Esophagus muscularis mucosa (tissue), 4 donors: ENCODE data around the gene TXLNA. TPM values are rescaled to one million over a fixed set of nuclear protein-coding genes. Genes with fewer than 3 reads are reported as not detected.

Source experiments
- DNase-seq: peaks from one replicate; pipeline ENCODE4 v3.0.0-alpha.2; 2017; ENCODE audit errors: extremely low spot score
- H3K27ac ChIP-seq, 4 donors: fragments of 200-600 bp; sonication (generic); replicated peaks in 1 of 4; 1 replicate in 3 of 4; 2 replicates in 1 of 4; pipeline ENCODE4 v1.5.1; 2016 to 2019; ENCODE audit warnings: mild to moderate bottlenecking in 1 of 4
- H3K27me3 ChIP-seq, 4 donors: fragments of 200-600 bp; sonication (generic); one replicate each; pipeline versions ENCODE4 v1.5.1 to v1.6.0; 2016 to 2019
- H3K36me3 ChIP-seq, 4 donors: fragments of 200-600 bp; sonication (generic); one replicate each; pipeline ENCODE4 v1.5.1; 2016 to 2019
- H3K4me1 ChIP-seq, 4 donors: fragments of 200-600 bp; sonication (generic); one replicate each; pipeline ENCODE4 v1.5.1; 2016 to 2019
- H3K4me3 ChIP-seq, 4 donors: fragments of 200-600 bp; sonication (generic); 1 replicate in 2 of 4; 2 replicates in 2 of 4; pipeline ENCODE4 v1.5.1; 2016 to 2019; ENCODE audit warnings: mild to moderate bottlenecking in 4 of 4, moderate library complexity in 1 of 4
- H3K9me3 ChIP-seq, 4 donors: fragments of 200-600 bp; sonication (generic); 1 replicate in 3 of 4; 2 replicates in 1 of 4; pipeline ENCODE4 v1.5.1; 2016 to 2019
- EP300 ChIP-seq: sonication (generic); formaldehyde crosslinking; IDR thresholded peaks from one replicate; pipeline ENCODE4 v1.6.1; 2017; ENCODE audit warnings: antibody characterized with exemption
- POLR2A ChIP-seq: fragments of 450-650 bp; IDR thresholded peaks from one replicate; pipeline ENCODE4 v1.6.1; 2017; ENCODE audit warnings: antibody characterized with exemption, moderate library complexity, mild to moderate bottlenecking, low read depth
- POLR2AphosphoS5 ChIP-seq, 2 donors: sonication (generic); formaldehyde crosslinking; IDR thresholded peaks; one replicate each; pipeline ENCODE4 v1.6.1; 2017; ENCODE audit warnings: antibody characterized with exemption in 2 of 2
- WGBS: methylation state at CpG from one replicate; pipeline ENCODE4 v1.1.5; 2018; 5-methylcytosine and 5-hydroxymethylcytosine counted together
- intact Hi-C: fragments of 100-400 bp; cut with DNase I; formaldehyde crosslinking; loops from one replicate; pipeline ENCODE4 v1.15.1; 2023
- total RNA-seq, 4 donors: library from RNA; depleted of rRNA; stranded (reverse); fragments of >200 nt; gene quantifications; one replicate each; pipeline versions ENCODE4 v1.1.0 to v1.2.1, GENCODE V29; 2016
- TF ChIP-seq, protein P1 (sequence below), 3 experiments: fragments of 200-600 bp in 2 of 3; fragments of 450-650 bp in 1 of 3; sonication (generic) in 2 of 3; IDR thresholded peaks; one replicate each; pipeline ENCODE4 v1.5.1; 2017 to 2019; ENCODE audit warnings: antibody characterized with exemption in 3 of 3, mild to moderate bottlenecking in 2 of 3, moderate library complexity in 1 of 3

The TXLNA gene
- total RNA-seq, 4 donors from 2014 or later = 43.6 to 88.4 (median 70.4) TPM

- TF ChIP-seq EP300 = no peak
- TF ChIP-seq POLR2A = no peak
- peak; percentile 19 to 27 for TF ChIP-seq POLR2AphosphoS5 (IDR thresholded peaks at IDR 0.05)
- TF ChIP-seq, protein P1, sequence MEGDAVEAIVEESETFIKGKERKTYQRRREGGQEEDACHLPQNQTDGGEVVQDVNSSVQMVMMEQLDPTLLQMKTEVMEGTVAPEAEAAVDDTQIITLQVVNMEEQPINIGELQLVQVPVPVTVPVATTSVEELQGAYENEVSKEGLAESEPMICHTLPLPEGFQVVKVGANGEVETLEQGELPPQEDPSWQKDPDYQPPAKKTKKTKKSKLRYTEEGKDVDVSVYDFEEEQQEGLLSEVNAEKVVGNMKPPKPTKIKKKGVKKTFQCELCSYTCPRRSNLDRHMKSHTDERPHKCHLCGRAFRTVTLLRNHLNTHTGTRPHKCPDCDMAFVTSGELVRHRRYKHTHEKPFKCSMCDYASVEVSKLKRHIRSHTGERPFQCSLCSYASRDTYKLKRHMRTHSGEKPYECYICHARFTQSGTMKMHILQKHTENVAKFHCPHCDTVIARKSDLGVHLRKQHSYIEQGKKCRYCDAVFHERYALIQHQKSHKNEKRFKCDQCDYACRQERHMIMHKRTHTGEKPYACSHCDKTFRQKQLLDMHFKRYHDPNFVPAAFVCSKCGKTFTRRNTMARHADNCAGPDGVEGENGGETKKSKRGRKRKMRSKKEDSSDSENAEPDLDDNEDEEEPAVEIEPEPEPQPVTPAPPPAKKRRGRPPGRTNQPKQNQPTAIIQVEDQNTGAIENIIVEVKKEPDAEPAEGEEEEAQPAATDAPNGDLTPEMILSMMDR (IDR thresholded peaks at IDR 0.05) = no peak
- H3K27ac ChIP-seq = peak overlapping the region; percentile 84 to 90 (median 88)
- peak overlapping the region; percentile 66 to 73 (median 68) for H3K4me3 ChIP-seq
- H3K4me1 ChIP-seq = peaks cover 31 to 40% (median 32%) of the 10 kb centered on the region in 4 donors
- intact Hi-C loops = no loop called here
- DNase-seq = no peak
- 49% methylated on average over 6 of the region's 6 CpGs for WGBS
- peaks cover 23 to 38% (median 35%) of the 10 kb centered on the region in 4 donors for H3K36me3 ChIP-seq
- H3K9me3 ChIP-seq = no peaks in the 10 kb centered on the region
- no peaks in the 10 kb centered on the region for H3K27me3 ChIP-seq
These were observed 20.2 kb downstream of the TXLNA start for GRCh38 chr1:32199717-32200072.

DNA sequence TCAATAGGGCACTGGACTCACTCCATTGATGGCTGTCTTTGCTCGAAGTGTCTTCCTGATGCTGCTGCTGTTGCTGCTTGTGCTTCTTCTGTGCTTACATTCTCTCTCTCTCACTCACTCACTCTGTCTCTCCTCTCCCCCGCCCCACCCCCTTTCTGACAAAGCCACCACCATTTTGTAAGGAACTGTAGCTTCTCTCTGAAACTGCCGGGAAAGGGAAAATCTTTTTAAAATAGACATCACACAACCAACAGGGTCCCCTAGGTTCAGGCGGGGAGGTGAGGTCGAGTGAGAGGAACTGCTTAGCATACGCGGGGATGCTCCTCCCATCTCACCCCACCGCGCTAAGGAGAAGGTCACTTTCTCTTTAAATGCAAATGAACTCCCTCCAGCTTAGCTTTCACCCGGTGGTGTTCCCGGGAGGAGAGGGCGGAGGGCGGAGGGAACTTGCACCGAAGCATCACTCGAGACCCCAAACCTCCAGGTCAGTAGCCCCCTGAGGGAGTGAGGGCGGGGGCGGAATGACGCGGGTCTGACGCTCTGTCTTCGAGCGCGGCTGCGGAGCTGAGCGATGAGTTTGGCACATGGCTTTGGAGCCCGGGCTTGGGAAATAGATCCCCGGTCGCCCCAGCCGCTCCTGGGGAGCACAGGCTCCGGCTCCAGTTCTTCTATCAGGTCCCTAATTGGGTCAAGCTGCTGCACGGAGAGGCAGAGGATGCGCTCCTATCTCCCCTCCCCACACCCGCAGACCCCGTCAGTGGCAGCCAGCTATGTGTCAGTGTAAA, 20.9 kb downstream of the TXLNA start, which contains the start of gene CCDC28B:
TSS of gene CCDC28B (plus strand) at position 370 of the 785 bp plus-strand sequence. CDS start 1,341 bp downstream, outside the sequence.
- WGBS = under 1% methylated on average over 10 of the region's 34 CpGs
- H3K9me3 ChIP-seq = no peaks in the 10 kb centered on the region
- peak within 1 kb of the TSS; percentile 66 to 73 (median 68) for H3K4me3 ChIP-seq
- H3K4me1 ChIP-seq = peaks cover 36 to 47% (median 39%) of the 10 kb centered on the region in 4 donors
- peak within 1 kb of the TSS; percentile 84 to 90 (median 88) for H3K27ac ChIP-seq
- TF ChIP-seq, protein P1 (IDR thresholded peaks at IDR 0.05) = no peak
- no peak for TF ChIP-seq POLR2A
- peak; percentile 54 to 62 for TF ChIP-seq POLR2AphosphoS5 (IDR thresholded peaks at IDR 0.05)
- DNase-seq = no peak
- intact Hi-C loops = no loop called here
- no peaks in the 10 kb centered on the region for H3K27me3 ChIP-seq
- peaks cover 16 to 31% (median 28%) of the 10 kb centered on the region in 4 donors for H3K36me3 ChIP-seq

DNA sequence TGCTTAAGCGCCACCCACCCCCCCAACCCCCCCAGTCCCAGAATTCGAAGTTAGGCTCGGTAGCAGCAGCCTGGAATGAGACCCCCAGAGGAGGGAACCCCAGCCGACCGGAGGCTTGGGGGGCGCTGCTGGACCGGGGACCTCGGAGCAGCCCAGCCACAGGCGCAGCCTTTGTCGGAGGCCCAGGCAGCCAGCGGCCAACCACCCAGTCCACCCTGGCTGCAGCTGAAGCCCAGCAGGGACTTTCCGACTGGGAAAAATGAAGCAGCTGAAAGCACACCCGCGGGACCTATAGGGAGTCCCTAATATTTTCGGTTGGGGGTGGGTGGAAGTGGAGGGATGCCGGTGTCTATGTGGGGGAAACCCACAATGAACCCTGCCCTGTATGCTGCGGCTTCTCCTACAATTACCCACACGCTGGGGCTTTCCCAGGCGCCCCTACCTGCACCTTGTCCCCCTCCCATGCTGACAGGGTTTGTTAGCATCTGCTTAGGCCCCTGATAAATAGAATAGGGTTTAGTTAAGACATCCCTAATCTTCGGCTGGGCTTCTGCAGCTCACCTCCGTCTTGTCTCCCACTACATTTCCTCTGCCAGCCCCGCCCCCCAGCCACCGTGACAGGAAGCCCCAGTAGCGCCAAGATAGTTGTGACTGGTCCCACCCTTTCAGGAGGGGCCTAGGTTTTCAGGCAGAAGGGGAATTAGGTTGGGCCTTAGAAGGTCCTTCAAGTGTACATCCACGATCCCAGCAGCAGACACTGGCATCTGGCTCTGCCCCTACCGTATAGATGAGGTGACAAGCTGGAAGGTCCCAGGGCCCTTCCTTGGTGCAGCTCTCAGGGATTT, 21.8 kb downstream of the TXLNA start:
- Histone ChIP-seq H3K4me1 (peaks cover 39 to 54% (median 44%) of the 10 kb centered on the region in 4 donors), H3K36me3 (peaks cover 8 to 23% (median 19%) of the 10 kb centered on the region in 4 donors), H3K27ac (peak overlapping the region; percentile 84 to 90 (median 88)), H3K27me3 (no peaks in the 10 kb centered on the region), H3K4me3 (peak overlapping the region; percentile 66 to 73 (median 68)), H3K9me3 (no peaks in the 10 kb centered on the region)
- peak in 1 of 2 donors; percentile 17 for TF ChIP-seq POLR2AphosphoS5 (IDR thresholded peaks at IDR 0.05)
- TF ChIP-seq POLR2A = no peak
- TF ChIP-seq, protein P1 (IDR thresholded peaks at IDR 0.05) = no peak
- intact Hi-C loops = no loop called here
- 5% methylated on average over 21 of the region's 26 CpGs for WGBS
- DNase-seq = peak; percentile 95

- intact Hi-C loops = no loop called here
- TF ChIP-seq, protein P1 (IDR thresholded peaks at IDR 0.05) = no peak
- TF ChIP-seq POLR2A (no peak), EP300 (no peak)
- H3K4me1 ChIP-seq = peaks cover 28 to 45% (median 42%) of the 10 kb centered on the region in 4 donors
- peak overlapping the region; percentile 60 to 69 (median 66) for H3K4me3 ChIP-seq
- no peaks in the 10 kb centered on the region for H3K36me3 ChIP-seq
- 23% methylated on average over 17 of the region's 26 CpGs for WGBS
- no peaks in the 10 kb centered on the region for H3K27me3 ChIP-seq
- H3K9me3 ChIP-seq = no peaks in the 10 kb centered on the region
- no peak for DNase-seq
- H3K27ac ChIP-seq = peak overlapping the region; percentile 42 to 72 (median 57)
These were observed 25.5 kb downstream of the TXLNA start for GRCh38 chr1:32204943-32205361.
